RWPE1 (cell line): Measurements from ENCODE around the gene NMT2.

ENCODE experiments used
- CTCF ChIA-PET: fragments of 350-600 bp; sonication (Branson Sonifier 250); formaldehyde crosslinking; extraction: SDS; loops from one replicate; lab custom pipeline; 2021; lab: Yijun Ruan, JAX
- POLR2A ChIA-PET: fragments of 400-600 bp; formaldehyde crosslinking; extraction: SDS; loops from one replicate; lab custom pipeline; 2020; ENCODE audit warnings: antibody characterized with exemption; ENCODE audit not compliant: low non-redundant PET; lab: Yijun Ruan, JAX
- DNase-seq: peaks from one replicate; pipeline ENCODE4 v3.0.0; 2012; ENCODE audit warnings: low spot score
- H3K27ac ChIP-seq: fragments of 450-650 bp; 2 replicates; pipeline ENCODE4 v1.5.1; 2017
- CTCF ChIP-seq: fragments of 450-650 bp; conservative IDR thresholded peaks from 2 replicates; pipeline ENCODE4 v1.5.1; 2017; ENCODE audit warnings: low read depth, mild to moderate bottlenecking

NMT2 gene

GRCh38 chr10:15197911-15198310 lies 29.4 kb upstream of the NMT2 start:
- DNase-seq = no peak
- ChIA-PET CTCF (no interaction called here), POLR2A (no interaction called here)
- TF ChIP-seq CTCF = no peak
- H3K27ac ChIP-seq = no peak overlapping the region

- TF ChIP-seq CTCF = no peak
- no peak overlapping the region for H3K27ac ChIP-seq
- no peak for DNase-seq
- CTCF ChIA-PET = no interaction called here
- POLR2A ChIA-PET = no interaction called here
Observed at GRCh38 chr10:15197276-15197675, 28.8 kb upstream of the NMT2 start.

- ChIA-PET CTCF (no interaction called here), POLR2A (no interaction called here)
- no peak for TF ChIP-seq CTCF
- DNase-seq = no peak
- no peak overlapping the region for H3K27ac ChIP-seq
Observed at GRCh38 chr10:15196021-15196834, 27.7 kb upstream of the NMT2 start.

- no peak for TF ChIP-seq CTCF
- ChIA-PET CTCF (no interaction called here), POLR2A (no interaction called here)
- DNase-seq = no peak
- no peak overlapping the region for H3K27ac ChIP-seq
Observed at GRCh38 chr10:15189133-15189885, 20.8 kb upstream of the NMT2 start.

GRCh38 chr10:15188603-15189002 lies 20.1 kb upstream of the NMT2 start:
- ChIA-PET POLR2A (no interaction called here), CTCF (no interaction called here)
- DNase-seq = no peak
- no peak overlapping the region for H3K27ac ChIP-seq
- no peak for TF ChIP-seq CTCF

- H3K27ac ChIP-seq = no peak overlapping the region
- POLR2A ChIA-PET = no interaction called here
- no peak for TF ChIP-seq CTCF
- DNase-seq = no peak
- CTCF ChIA-PET = interaction anchor here (0.6 to 1.2 kb wide), 2 partner anchors 11 to 29 kb away, joined by 3 read pairs; no protein-coding TSS in a partner anchor
Observed at GRCh38 chr10:15183689-15184481, 15.4 kb upstream of the NMT2 start.
